Body of pancreas (tissue), 4 donors: ENCODE data around the gene GRK3.

Experiments
- CTCF ChIP-seq, 7 experiments: fragments of 450-650 bp in 4 of 7; fragments of 200-600 bp in 3 of 7; sonication (generic) in 3 of 7; IDR thresholded peaks; one replicate each; pipeline ENCODE4 v1.5.1; 2016 to 2019; ENCODE audit warnings: antibody characterized with exemption in 7 of 7
- POLR2A ChIP-seq, 3 donors: fragments of 450-650 bp; IDR thresholded peaks; one replicate each; pipeline ENCODE4 v1.6.1; 2016; ENCODE audit warnings: antibody characterized with exemption in 3 of 3, mild to moderate bottlenecking in 2 of 3

- TF ChIP-seq CTCF (IDR thresholded peaks at IDR 0.05) = no peak
- no peak for TF ChIP-seq POLR2A (IDR thresholded peaks at IDR 0.05)
These were observed 211.1 kb downstream of the GRK3 start for GRCh38 chr22:25775531-25775930.
